Measurements from ENCODE around the gene DCHS2. TPM values are rescaled to one million over a fixed set of nuclear protein-coding genes. Genes with fewer than 3 reads are reported as not detected.

DCHS2 gene
- total RNA-seq, 2 experiments from 2014 or later: 0.16 to 0.22 TPM

DNA sequence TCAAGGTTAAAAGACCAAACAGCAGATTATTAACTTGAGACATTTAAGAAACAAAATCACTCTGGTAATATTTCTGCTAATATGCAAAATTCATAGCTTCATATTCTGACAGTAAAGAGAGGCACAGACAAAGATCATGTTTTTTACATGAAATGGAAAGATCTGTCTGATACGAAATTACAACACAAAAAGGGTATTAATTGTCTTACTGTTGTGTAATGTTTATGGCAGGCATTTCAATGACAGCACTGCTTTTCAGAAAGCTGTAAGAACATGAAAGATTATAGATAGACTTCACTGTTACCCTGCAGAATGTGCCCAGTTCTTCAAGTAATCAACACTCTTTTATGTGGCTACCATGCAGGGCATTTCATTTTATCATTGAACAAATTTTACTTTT, 15.4 kb downstream of the DCHS2 start:
- ChIA-PET CTCF (no interaction called here), POLR2A (no interaction called here)
- ATAC-seq (ENCODE audit: poor library complexity) (no peak), DNase-seq (no peak)
- no peak overlapping the region for H3K27ac Mint-ChIP-seq
- no peaks in the 10 kb centered on the region for H3K4me1 Mint-ChIP-seq (ENCODE audit: low read depth)
- H3K36me3 ChIP-seq (ENCODE audit: insufficient read depth, low read length): no peaks in the 10 kb centered on the region
- peaks cover 0 to 15% of the 10 kb centered on the region in 2 experiments for H3K27me3 ChIP-seq (ENCODE audit: control insufficient read depth in 1 of 2, insufficient read depth in 2 of 2, low read length in 2 of 2)
- H3K4me1 ChIP-seq (ENCODE audit: insufficient read depth, low read length): no peaks in the 10 kb centered on the region
- no peaks in the 10 kb centered on the region for H3K9me3 Mint-ChIP-seq
- TF ChIP-seq, protein P1, sequence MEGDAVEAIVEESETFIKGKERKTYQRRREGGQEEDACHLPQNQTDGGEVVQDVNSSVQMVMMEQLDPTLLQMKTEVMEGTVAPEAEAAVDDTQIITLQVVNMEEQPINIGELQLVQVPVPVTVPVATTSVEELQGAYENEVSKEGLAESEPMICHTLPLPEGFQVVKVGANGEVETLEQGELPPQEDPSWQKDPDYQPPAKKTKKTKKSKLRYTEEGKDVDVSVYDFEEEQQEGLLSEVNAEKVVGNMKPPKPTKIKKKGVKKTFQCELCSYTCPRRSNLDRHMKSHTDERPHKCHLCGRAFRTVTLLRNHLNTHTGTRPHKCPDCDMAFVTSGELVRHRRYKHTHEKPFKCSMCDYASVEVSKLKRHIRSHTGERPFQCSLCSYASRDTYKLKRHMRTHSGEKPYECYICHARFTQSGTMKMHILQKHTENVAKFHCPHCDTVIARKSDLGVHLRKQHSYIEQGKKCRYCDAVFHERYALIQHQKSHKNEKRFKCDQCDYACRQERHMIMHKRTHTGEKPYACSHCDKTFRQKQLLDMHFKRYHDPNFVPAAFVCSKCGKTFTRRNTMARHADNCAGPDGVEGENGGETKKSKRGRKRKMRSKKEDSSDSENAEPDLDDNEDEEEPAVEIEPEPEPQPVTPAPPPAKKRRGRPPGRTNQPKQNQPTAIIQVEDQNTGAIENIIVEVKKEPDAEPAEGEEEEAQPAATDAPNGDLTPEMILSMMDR (IDR thresholded peaks at IDR 0.05): no peak
- H3K4me3 ChIP-seq (ENCODE audit: low read length): no peak overlapping the region
- H3K27me3 Mint-ChIP-seq: peaks cover 41% of the 10 kb centered on the region
- no peaks in the 10 kb centered on the region for H3K36me3 Mint-ChIP-seq (ENCODE audit: low read depth)
- intact Hi-C loops (cut with DNase I, micrococcal nuclease): no loop called here
- H3K4me3 Mint-ChIP-seq: no peak overlapping the region
- H3K9me3 ChIP-seq (ENCODE audit: control insufficient read depth in 1 of 2, insufficient read depth in 1 of 2, low read length in 2 of 2): no peaks in the 10 kb centered on the region
- no peak overlapping the region for H3K27ac ChIP-seq (ENCODE audit: low read depth in 1 of 2, low read length in 2 of 2)

DNA sequence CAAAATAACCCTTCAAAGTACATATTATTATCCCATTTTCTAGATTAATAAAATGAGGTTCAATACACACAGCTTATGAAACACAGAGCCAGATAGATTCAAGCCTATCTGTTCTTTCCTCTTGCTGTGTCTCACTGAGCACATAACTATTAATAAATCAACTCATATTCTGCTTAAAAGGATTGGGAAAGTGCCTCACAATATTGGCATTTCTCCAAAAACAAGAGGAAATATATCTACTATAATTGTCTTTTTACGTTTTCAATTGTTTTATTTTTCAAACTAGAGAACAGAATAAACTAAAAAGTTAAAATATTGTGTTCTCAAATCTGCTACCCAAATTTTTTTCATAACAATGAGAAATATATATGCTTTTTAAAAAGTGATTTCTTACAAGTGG, 15.8 kb downstream of the DCHS2 start:
- no peak overlapping the region for H3K4me3 ChIP-seq (ENCODE audit: low read length)
- ATAC-seq (ENCODE audit: poor library complexity) (no peak), DNase-seq (no peak)
- Mint-ChIP-seq H3K27ac (no peak overlapping the region), H3K4me1 (ENCODE audit: low read depth) (no peaks in the 10 kb centered on the region), H3K9me3 (no peaks in the 10 kb centered on the region), H3K36me3 (ENCODE audit: low read depth) (no peaks in the 10 kb centered on the region), H3K27me3 (peaks cover 45% of the 10 kb centered on the region), H3K4me3 (no peak overlapping the region)
- TF ChIP-seq, protein P1 (IDR thresholded peaks at IDR 0.05): no peak
- no peaks in the 10 kb centered on the region for H3K36me3 ChIP-seq (ENCODE audit: insufficient read depth, low read length)
- intact Hi-C loops (cut with DNase I, micrococcal nuclease): no loop called here
- no peaks in the 10 kb centered on the region for H3K9me3 ChIP-seq (ENCODE audit: control insufficient read depth in 1 of 2, insufficient read depth in 1 of 2, low read length in 2 of 2)
- ChIA-PET CTCF (no interaction called here), POLR2A (no interaction called here)
- H3K27me3 ChIP-seq (ENCODE audit: control insufficient read depth in 1 of 2, insufficient read depth in 2 of 2, low read length in 2 of 2): peaks cover 0 to 15% of the 10 kb centered on the region in 2 experiments
- H3K4me1 ChIP-seq (ENCODE audit: insufficient read depth, low read length): no peaks in the 10 kb centered on the region
- H3K27ac ChIP-seq (ENCODE audit: low read depth in 1 of 2, low read length in 2 of 2): no peak overlapping the region

DNA sequence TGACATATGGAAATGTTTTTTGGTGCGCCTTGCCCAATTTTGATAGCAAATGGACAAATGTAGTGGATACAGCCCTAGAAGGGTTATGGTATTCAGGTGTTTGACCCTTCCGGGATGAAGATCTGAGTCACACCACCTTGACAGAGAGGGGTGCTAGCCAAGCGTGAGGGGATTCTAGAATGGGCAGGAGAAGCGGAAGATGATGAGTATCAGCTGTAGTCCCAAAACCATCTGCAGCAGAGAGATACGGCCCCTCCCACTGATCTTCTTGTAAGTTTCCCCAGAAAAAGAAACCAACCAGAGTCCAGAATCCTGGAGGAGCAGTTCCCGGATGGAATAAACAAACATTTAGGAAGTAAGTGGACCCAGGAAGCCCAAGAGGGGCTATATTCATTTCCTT, 18.1 kb downstream of the DCHS2 start:
- Histone ChIP-seq H3K27me3 (ENCODE audit: control insufficient read depth in 1 of 2, insufficient read depth in 2 of 2, low read length in 2 of 2) (peaks cover 0 to 15% of the 10 kb centered on the region in 2 experiments), H3K9me3 (ENCODE audit: control insufficient read depth in 1 of 2, insufficient read depth in 1 of 2, low read length in 2 of 2) (no peaks in the 10 kb centered on the region), H3K4me3 (ENCODE audit: low read length) (no peak overlapping the region), H3K4me1 (ENCODE audit: insufficient read depth, low read length) (no peaks in the 10 kb centered on the region), H3K36me3 (ENCODE audit: insufficient read depth, low read length) (no peaks in the 10 kb centered on the region), H3K27ac (ENCODE audit: low read depth in 1 of 2, low read length in 2 of 2) (no peak overlapping the region)
- ATAC-seq (ENCODE audit: poor library complexity) (no peak), DNase-seq (no peak)
- Mint-ChIP-seq H3K27ac (no peak overlapping the region), H3K4me3 (no peak overlapping the region), H3K27me3 (peaks cover 55% of the 10 kb centered on the region), H3K4me1 (ENCODE audit: low read depth) (no peaks in the 10 kb centered on the region), H3K9me3 (no peaks in the 10 kb centered on the region), H3K36me3 (ENCODE audit: low read depth) (no peaks in the 10 kb centered on the region)
- TF ChIP-seq, protein P1 (IDR thresholded peaks at IDR 0.05): no peak
- intact Hi-C loops (cut with DNase I, micrococcal nuclease): no loop called here
- ChIA-PET CTCF (no interaction called here), POLR2A (no interaction called here)
